ENCODE data around the gene SLC38A10. TPM values are rescaled to one million over a fixed set of nuclear protein-coding genes. Genes with fewer than 3 reads are reported as not detected.

Gene SLC38A10
- 80.6 and 91.1 TPM in 2 replicates for total RNA-seq

DNA sequence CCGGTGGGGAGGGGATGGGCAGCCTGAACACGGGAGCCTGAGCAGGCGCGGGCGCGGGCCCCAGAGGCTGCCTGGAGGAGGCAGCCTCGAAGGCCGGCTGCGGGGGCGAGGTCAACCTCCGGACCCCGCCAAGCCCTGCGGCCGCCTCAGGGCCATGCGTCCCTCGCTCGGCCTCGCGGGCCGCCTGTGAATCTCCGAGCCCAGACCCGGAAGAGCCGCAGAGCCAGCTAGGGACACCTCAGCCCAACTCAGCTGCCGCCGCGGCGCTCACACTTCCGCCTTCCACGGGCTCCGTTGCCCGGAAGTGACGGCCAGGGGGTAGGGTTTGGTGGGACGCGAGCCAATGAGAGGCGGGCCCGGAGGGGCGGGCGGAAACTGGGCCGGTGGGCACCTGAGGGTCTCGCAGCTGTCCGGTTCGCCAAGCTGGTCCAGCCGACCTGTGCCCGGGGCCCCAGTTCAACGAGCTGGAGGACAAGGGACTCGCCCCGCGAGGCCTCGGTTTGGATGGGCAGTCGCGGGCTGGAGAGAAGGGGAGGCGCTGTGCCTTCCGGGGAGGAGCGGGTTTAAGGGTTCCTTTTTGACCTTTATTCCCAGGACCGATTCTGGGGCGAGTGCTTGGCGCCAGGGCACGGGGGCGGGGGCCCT, at the start of gene SLC38A10:
TSS of gene SLC38A10 (minus strand) at position 277 of the 645 bp plus-strand sequence. CDS start 386 bp downstream, outside the sequence.

DNA sequence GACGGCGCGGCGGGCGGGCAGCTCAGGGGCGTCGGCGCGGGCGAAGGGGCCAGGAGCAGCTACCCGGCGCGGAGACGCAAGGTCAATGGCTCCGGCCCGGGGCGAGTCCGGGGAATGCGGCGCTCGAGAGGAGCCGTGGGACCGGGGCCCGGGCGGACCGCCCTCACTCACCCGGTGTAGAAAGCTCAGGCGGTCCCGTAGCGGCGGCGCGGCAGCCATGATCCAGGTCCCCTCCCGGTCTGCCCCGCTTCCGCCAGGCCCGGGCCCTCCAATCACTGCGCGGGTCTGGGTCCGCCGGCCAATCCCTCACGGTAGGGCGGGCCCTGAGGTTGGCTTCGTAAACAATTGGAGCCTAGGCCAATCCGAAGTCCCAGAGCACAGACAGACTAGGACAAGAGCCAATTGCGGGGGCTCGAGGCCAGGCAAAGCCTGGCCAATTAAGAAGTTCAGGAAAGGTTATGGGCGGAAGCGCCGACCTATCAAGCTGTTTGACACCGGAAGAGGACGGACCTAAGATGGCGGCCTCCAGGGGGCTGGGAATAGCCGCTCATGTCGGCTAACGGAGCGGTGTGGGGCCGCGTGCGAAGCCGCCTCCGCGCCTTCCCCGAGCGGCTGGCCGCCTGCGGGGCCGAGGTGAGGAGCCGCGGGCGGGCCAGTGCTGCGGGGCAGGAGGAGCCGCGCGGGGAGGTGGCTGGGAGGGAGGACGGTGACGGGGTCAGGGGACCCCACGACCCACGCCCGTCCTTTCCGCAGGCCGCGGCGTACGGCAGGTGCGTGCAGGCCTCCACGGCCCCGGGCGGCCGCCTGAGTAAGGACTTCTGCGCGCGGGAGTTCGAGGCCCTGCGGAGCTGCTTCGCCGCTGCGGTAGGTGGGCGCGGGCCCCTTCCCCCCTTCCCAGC, 56.0 kb downstream of the SLC38A10 start, which contains the start of the genes NDUFAF8 and TEPSIN:
TSS of gene NDUFAF8 (plus strand) at position 504 of the 899 bp plus-strand sequence. CDS start at position 550, 46 bp downstream.
TSS of gene TEPSIN (minus strand) at position 241 of the 899 bp plus-strand sequence. CDS start at position 219, 22 bp downstream.

DNA sequence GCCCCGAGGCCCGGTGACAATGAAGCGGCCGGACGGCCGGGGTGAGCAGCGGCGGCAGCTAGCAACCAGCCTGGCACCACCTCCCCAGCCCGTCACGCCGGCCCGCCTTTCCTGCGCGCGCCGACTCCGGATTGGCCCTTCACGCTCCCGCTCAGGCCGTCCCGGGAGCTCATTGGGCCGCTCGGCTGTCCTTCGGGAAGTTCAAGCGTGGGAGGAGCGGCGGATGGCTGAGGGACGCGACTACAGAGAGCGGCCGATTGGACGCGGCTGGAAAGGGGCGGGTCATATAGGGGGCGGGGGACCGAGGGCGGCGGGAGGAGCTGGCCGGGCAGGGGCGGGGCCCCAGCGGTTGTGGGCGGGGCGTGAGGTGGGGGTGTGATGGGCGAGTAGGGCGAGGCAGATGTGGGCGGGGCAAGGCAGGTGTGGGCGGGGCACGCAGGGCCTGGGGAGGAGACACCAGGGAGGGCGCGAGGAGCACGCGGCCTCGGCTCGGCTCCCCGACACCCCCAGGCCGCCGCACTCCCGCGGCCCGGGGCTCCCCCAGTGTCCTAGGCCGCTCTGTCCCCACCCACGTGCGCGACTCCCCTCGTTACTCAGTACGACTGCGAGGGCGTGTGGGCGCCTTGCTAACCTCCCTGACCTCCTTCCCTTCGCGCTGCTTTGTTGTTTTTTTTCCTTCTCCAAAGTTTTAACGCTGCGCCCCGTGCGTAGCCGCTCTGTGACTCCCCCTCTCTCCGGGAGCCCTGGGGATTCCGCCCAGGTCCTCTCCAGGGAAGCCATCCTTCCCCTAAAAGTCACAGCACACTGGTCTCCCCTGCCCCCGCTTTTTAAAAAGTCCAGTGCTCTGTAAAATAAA, 72.0 kb downstream of the SLC38A10 start, which contains the start of gene CEP131:
TSS of gene CEP131 (minus strand) at position 60 of the 856 bp plus-strand sequence. CDS start 2,909 bp downstream, outside the sequence.

Other genes with a start within 250 kb of the SLC38A10 start
- not detected in 2 replicates for gene PVALEF, start 129.8 kb downstream of the SLC38A10 start, total RNA-seq
- gene AATK, start 129.1 kb downstream of the SLC38A10 start, total RNA-seq = 2.1 and 2.3 TPM in 2 replicates
- 12.2 and 12.8 TPM in 2 replicates for gene CEP131, start 72.3 kb downstream of the SLC38A10 start, total RNA-seq
- gene TEPSIN, start 56.3 kb downstream of the SLC38A10 start, total RNA-seq = 20.1 and 23.0 TPM in 2 replicates
- gene NDUFAF8, start 56.0 kb downstream of the SLC38A10 start, total RNA-seq = 66.6 and 78.2 TPM in 2 replicates
- gene BAHCC1, start 100.2 kb upstream of the SLC38A10 start, total RNA-seq = 15.3 and 23.0 TPM in 2 replicates
- gene ACTG1, start 217.5 kb upstream of the SLC38A10 start, total RNA-seq = 10,454 and 10,567 TPM in 2 replicates
- gene FSCN2, start 233.1 kb upstream of the SLC38A10 start, total RNA-seq = 1.2 TPM in 1 of 2 replicates, not detected in the other

All from mammary microvascular endothelial cell (primary cell).